Natural killer cell treated with Interleukin-12 subunit alpha and Interleukin-12 subunit beta and Interleukin-15 and Interleukin-18, amount 100 ng/mL, for 72 hours (primary cell): ENCODE data around the gene NECTIN1. TPM values are rescaled to one million over a fixed set of nuclear protein-coding genes. Genes with fewer than 3 reads are reported as not detected.

Experiments used
- ATAC-seq, 2 donors: fragments of 150-1000 bp; cut with Tn5 transposase in 1 of 2; sonication (Bioruptor Pico), chemical (Tn5 transposase) in 1 of 2; 2 replicates each; pipeline ENCODE4 v1.10.0; 2021
- DNase-seq: peaks from one replicate; pipeline ENCODE4 v3.0.0; 2022; ENCODE audit warnings: low spot score
- H3K27ac Mint-ChIP-seq, 2 donors: 1 replicate in 1 of 2; 2 replicates in 1 of 2; pipeline ENCODE4 v1.8.0; 2022; ENCODE audit warnings: mixed read lengths in 2 of 2, mild to moderate bottlenecking in 1 of 2, moderate library complexity in 1 of 2
- H3K27me3 Mint-ChIP-seq, 2 donors: 1 replicate in 1 of 2; 2 replicates in 1 of 2; pipeline ENCODE4 v1.8.0; 2022; ENCODE audit warnings: mixed read lengths in 2 of 2
- H3K36me3 Mint-ChIP-seq: one replicate; pipeline ENCODE4 v1.8.0; 2022; ENCODE audit warnings: mixed read lengths
- H3K4me1 Mint-ChIP-seq, 2 donors: 1 replicate in 1 of 2; 2 replicates in 1 of 2; pipeline ENCODE4 v1.8.0; 2022; ENCODE audit warnings: low read depth in 2 of 2, mixed read lengths in 2 of 2, mild to moderate bottlenecking in 1 of 2
- H3K4me3 Mint-ChIP-seq: one replicate; pipeline ENCODE4 v1.8.0; 2022; ENCODE audit warnings: mixed read lengths
- H3K9me3 Mint-ChIP-seq: 2 replicates; pipeline ENCODE4 v1.8.0; 2022; ENCODE audit warnings: mixed read lengths
- total RNA-seq, 2 donors: library from RNA; stranded (reverse); gene quantifications; one replicate each; pipeline ENCODE4 v1.2.3, GENCODE V29; 2022

The NECTIN1 gene
- total RNA-seq, 2 donors from 2014 or later: 2.3 to 2.6 TPM

DNA sequence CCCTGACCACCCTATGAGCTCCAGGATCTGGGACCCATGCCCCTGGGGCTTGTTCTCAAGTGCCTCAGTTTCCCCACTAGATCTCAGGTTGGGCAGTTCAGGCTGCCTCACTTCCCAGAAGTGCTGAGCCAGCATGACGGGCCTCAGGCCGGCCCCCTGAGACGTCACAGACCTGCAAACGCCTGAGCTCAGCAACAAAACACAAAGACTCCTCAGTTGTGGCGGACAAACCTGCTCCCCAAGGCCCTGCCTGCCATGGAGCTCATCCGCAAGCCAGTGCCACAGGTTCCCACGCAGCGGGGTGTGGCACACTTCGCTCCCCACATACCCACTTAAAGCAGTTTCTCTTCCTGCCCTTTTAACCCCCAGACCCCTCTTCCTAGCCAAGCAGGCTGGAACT is 45.2 kb downstream of the NECTIN1 start:
- Mint-ChIP-seq H3K9me3 (no peaks in the 10 kb centered on the region), H3K27me3 (peaks cover 39 to 56% of the 10 kb centered on the region in 2 donors), H3K4me3 (peak overlapping the region; percentile 63), H3K27ac (no peak overlapping the region), H3K36me3 (no peaks in the 10 kb centered on the region), H3K4me1 (peaks cover 43 to 44% of the 10 kb centered on the region in 2 donors)
- DNase-seq (no peak), ATAC-seq (no peak)

DNA sequence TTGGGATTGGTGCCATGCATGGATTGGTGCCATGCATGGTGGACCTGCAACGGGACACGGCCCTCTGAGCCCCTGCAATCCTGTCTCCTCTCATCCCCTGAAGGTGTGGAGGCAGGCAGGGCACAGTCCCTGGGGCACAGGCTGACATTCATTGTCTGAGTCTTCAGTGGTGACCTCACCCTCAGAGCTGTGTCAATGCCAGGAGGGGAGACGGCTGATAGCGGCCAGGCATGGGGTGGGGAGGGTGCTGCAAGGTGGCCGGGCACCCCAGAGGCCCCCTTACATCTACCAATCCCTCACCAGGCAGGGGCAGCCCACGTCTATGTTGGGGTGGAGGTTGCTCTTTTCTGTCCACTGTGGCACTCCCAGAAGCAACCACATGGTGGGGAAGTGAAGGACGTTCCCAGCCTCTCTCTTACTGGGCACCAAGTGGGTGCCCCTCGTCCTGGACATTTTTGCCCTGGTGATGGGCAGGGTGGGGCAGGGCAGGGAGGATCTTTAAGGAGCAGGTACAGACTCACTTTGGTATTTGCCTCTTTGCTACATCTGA is 47.6 kb downstream of the NECTIN1 start:
- Mint-ChIP-seq H3K27me3 (peaks cover 21 to 42% of the 10 kb centered on the region in 2 donors), H3K9me3 (no peaks in the 10 kb centered on the region), H3K4me3 (no peak overlapping the region), H3K36me3 (no peaks in the 10 kb centered on the region), H3K27ac (no peak overlapping the region), H3K4me1 (peaks cover 33 to 34% of the 10 kb centered on the region in 2 donors)
- DNase-seq (no peak), ATAC-seq (no peak)

DNA sequence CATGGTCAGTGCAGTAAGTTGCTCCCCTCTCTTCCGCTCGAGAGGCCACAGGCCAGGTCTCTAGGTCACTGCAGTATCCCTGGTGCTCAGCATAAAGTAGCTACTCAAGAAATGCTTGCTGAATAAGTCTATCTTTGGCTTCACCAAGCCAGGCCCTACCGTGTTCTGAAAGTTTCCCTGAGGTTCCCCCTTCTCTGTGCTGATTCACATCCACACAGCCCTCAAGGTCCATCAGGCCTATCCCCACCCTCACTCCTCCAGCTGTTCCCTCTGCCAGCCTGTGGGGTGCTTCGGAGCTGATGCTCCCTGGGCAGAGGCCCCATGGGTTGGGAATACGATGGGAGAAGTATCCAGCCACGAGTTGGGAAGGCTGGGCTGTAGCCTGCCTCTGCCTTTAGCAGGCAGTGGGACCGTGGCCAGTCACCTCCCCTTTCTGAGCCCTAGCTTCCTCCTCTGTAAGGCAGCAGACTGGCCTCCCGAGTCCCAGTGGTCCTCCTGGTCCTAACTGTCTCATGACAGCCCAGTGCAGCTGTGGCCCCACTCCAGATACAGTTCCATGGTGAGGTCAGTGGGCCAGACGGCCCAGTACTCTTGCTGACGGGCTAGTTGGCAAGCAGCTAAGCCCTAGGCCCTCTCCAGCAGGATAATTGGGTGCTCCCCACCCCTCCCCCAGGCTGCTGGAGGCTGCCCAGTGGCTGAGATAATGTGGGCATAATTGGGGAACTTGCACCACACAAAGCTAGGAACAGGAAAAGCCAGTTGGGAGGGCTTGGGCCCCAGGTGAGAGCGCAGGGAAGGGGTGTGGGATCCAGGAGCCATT is 48.2 kb downstream of the NECTIN1 start:
- Mint-ChIP-seq H3K4me3 (no peak overlapping the region), H3K9me3 (no peaks in the 10 kb centered on the region), H3K4me1 (peaks cover 26 to 27% of the 10 kb centered on the region in 2 donors), H3K36me3 (no peaks in the 10 kb centered on the region), H3K27ac (no peak overlapping the region), H3K27me3 (peaks cover 14 to 37% of the 10 kb centered on the region in 2 donors)
- DNase-seq (no peak), ATAC-seq (no peak)

DNA sequence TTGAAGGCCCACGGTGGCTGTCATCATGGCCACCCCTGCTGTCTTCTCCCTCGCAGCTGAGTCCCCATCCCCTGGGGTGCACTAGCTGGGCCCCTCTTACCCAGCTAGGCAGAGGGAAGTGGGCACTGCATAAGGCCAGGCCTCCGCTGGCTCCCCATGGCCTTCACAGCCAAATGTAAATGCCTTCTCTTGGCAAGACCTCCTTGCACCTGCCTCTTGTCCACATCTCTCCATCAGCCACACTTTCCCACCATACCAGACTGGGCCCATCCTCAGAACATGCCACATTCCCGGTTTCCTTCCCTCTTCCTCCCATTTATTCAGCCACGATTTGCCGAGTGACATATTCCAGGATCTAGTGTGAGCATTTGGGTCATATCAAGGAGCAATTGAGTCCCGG is 49.7 kb downstream of the NECTIN1 start:
- ATAC-seq: no peak
- Mint-ChIP-seq H3K27me3 (peaks cover 12 to 42% of the 10 kb centered on the region in 2 donors), H3K4me3 (no peak overlapping the region), H3K4me1 (peaks cover 23 to 25% of the 10 kb centered on the region in 2 donors), H3K36me3 (no peaks in the 10 kb centered on the region), H3K27ac (no peak overlapping the region), H3K9me3 (no peaks in the 10 kb centered on the region)
- no peak for DNase-seq

DNA sequence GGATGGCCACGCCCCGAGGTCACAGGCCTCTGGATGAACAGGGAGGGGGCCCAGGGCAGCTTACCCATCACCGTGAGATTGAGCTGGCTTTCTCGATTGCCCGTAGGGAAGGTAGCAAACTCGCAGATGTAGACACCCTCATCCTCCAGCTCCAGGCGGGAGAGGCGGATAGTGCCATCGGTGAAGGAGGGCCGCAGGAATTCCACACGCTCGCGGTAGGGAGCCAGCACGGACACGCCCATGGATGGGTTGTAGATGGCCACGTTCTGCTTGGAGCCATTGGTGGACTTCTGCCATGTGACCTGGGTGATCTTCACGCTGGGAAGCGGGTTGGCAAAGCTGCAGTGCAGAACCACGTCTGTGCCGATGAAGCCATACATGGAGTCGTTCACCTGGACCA is 50.6 kb downstream of the NECTIN1 start:
- no peaks in the 10 kb centered on the region for H3K36me3 Mint-ChIP-seq
- ATAC-seq (no peak), DNase-seq (no peak)
- no peak overlapping the region for H3K4me3 Mint-ChIP-seq
- H3K27me3 Mint-ChIP-seq: peaks cover 12 to 49% of the 10 kb centered on the region in 2 donors
- no peaks in the 10 kb centered on the region for H3K9me3 Mint-ChIP-seq
- peaks cover 22 to 25% of the 10 kb centered on the region in 2 donors for H3K4me1 Mint-ChIP-seq
- no peak overlapping the region for H3K27ac Mint-ChIP-seq

DNA sequence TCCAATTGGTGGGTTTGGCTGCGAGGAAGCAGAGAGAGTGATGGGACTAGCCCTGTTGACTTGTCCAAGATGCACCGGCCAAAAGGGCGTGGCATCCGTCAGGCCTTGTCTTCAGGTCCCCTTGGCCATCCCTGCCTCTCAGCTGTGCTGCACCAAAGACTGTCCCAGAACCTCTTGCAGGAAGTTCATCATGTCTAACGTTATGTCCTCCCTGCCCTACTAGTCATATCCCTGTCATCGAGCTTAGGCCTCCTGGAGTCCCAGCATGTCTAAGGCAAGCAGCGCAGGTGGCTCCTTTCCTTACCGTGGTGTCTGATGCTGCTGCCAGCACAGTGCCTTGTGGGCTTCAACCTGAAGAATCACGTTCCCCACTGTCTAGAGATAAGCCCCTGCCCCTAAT is 51.2 kb downstream of the NECTIN1 start:
- H3K27ac Mint-ChIP-seq: no peak overlapping the region
- no peak for ATAC-seq

DNA sequence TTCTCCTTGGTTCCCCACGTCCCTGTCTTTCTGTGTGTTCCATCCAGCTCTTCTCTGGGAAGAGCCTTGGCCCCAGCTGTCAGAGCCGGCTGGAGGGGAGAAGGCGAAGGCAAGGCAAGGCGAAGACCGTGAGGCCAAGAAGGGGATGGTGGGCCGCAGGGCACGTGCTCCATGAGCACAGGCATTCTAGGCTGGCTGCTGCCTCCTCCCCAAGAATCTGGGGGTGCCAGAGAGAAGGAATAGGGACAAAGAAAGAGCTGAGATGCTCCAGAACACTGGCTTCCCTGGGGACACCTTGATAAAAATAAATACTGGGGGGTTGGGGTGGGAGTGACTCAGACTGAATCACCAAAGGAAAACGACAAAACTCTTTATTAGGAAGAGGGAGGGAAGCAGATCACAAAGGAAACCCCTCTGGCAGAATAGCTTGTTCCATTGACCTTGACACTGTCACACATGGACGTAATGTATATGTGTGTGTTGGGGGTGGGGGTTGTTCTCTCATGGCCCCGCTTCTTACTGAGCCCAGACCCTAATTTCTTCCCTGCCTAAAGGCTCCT is 52.5 kb downstream of the NECTIN1 start:
- no peak overlapping the region for H3K27ac Mint-ChIP-seq
- no peak overlapping the region for H3K4me3 Mint-ChIP-seq
- H3K27me3 Mint-ChIP-seq: peaks cover 0 to 41% of the 10 kb centered on the region in 2 donors
- H3K9me3 Mint-ChIP-seq: no peaks in the 10 kb centered on the region
- no peaks in the 10 kb centered on the region for H3K36me3 Mint-ChIP-seq
- peaks cover 20 to 21% of the 10 kb centered on the region in 2 donors for H3K4me1 Mint-ChIP-seq
- DNase-seq: no peak
- ATAC-seq: no peak

More for the DNA sequence above, 51.2 kb downstream of the NECTIN1 start:
- peaks cover 21 to 24% of the 10 kb centered on the region in 2 donors for H3K4me1 Mint-ChIP-seq
- H3K36me3 Mint-ChIP-seq: no peaks in the 10 kb centered on the region
- H3K9me3 Mint-ChIP-seq: no peaks in the 10 kb centered on the region
- H3K4me3 Mint-ChIP-seq: no peak overlapping the region
- no peak for DNase-seq
- peaks cover 9 to 47% of the 10 kb centered on the region in 2 donors for H3K27me3 Mint-ChIP-seq

DNA sequence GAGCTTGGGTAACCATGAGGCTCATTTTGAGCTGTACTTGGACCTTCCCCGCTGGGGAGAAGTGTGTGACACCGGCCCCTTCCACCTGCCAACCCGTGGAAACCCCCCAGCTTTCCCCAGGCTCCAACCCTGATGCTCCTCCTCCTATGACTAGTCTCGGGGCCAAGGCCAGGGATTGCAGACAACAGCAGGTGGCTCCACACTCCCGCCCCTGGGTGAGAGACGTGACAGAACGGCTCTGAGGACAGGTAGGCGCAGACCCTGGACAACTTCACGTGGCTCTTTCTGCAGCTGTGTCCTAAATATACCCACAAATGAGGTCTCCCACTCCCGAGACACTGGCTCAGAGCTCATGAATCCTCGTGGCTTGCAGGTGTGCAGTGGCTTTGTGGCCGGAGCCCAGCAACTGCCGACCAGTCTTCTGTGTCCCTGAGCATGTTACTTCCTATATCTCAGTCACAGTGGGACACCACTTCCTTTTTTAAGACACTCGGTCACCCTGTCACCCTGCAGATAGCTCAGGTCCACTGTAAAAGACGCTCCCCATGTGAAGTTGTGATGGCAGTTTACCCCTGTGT is 55.2 kb downstream of the NECTIN1 start:
- Mint-ChIP-seq H3K9me3 (no peaks in the 10 kb centered on the region), H3K4me1 (peaks cover 17 to 20% of the 10 kb centered on the region in 2 donors), H3K4me3 (peak overlapping the region; percentile 73), H3K27me3 (peaks cover 7 to 33% of the 10 kb centered on the region in 2 donors), H3K36me3 (no peaks in the 10 kb centered on the region), H3K27ac (peak overlapping the region in 1 of 2 donors; percentile 56)
- ATAC-seq: peak; percentile 87 to 91
- peak; percentile 78 for DNase-seq

DNA sequence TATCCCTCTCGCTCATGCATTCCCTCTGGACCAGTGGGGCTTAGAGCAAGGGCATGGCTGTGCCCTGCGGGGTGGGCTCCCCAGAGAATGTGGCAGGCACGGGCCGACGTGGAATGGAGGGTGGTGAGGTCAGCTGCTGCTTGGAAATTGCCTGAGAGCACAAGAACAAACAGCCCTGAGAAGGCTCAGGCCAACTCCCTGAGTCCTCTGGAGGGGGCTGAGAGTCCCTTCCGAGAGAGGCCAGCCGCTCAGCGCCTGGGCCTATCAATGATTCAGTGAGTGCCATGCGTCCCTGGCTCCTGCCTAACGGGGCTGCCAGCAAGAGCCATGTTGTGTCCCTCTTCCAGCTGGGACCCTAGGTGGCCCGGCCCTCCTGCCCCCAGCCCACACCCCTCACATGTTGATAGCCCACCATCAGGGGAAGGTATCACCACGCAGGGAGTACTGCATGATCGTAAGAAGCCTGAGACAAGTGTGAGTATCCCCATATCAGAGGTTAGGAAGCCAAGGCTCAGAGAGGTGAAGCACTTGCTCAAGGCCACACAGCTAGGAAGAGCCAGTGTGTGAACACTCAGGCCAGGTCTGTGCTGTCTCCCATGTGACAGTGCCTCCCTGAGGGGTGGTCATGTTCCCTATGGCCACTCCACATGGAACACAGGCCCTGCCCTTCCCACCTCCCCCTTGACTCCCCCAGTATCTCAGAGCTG is 55.8 kb downstream of the NECTIN1 start:
- Mint-ChIP-seq H3K4me1 (peaks cover 17 to 20% of the 10 kb centered on the region in 2 donors), H3K36me3 (no peaks in the 10 kb centered on the region), H3K27ac (peak overlapping the region in 1 of 2 donors; percentile 56), H3K27me3 (peaks cover 14 to 39% of the 10 kb centered on the region in 2 donors), H3K4me3 (peak overlapping the region; percentile 73), H3K9me3 (no peaks in the 10 kb centered on the region)
- DNase-seq: no peak
- no peak for ATAC-seq

DNA sequence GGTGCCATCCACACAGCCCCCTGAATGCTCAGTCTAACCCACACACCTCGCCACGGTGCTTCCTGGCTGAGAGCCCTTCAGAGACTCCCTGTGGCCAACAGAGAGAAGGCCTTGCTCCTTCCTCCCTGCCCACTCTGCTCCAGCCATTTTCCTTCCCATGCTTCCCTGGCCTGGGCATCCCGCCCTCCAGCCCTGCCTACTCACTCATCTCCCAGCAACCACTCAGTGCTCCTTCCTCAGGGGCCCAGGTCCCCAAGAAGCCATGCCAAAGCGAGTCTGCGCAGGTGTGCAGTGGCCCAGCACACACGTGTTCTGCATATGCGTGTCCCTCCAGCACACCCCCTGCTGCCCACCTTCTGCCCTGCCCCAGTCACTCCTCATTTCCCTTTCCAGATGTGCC is 56.4 kb downstream of the NECTIN1 start:
- Mint-ChIP-seq H3K4me3 (no peak overlapping the region), H3K27me3 (peaks cover 20 to 41% of the 10 kb centered on the region in 2 donors), H3K4me1 (peaks cover 17 to 20% of the 10 kb centered on the region in 2 donors), H3K27ac (no peak overlapping the region), H3K9me3 (no peaks in the 10 kb centered on the region), H3K36me3 (no peaks in the 10 kb centered on the region)
- DNase-seq (no peak), ATAC-seq (no peak)

DNA sequence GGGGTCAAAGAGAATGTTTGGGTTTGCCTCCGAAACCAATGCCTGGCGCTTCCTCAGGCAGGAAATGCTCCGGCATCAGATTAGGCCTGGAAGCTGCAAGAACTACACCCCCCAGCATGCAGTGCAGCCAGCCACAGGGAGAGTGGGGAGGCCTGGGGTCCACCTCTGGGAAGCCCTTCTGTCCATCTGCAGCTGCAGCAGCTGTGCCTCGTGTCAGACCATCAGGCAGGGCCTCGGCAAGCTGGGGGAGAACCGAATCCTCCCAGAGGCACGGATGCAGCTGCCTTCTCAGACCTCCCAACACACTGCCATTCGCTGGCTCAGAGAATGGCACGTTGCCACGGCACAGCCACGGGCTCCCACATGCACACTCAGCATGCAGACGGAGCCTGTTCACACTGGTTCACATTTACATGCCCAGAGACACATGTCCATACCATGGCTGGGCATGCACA is 57.4 kb downstream of the NECTIN1 start:
- H3K27me3 Mint-ChIP-seq: peaks cover 21 to 37% of the 10 kb centered on the region in 2 donors
- H3K4me3 Mint-ChIP-seq: no peak overlapping the region
- no peaks in the 10 kb centered on the region for H3K9me3 Mint-ChIP-seq
- peaks cover 17 to 20% of the 10 kb centered on the region in 2 donors for H3K4me1 Mint-ChIP-seq
- no peak overlapping the region for H3K27ac Mint-ChIP-seq
- no peak for ATAC-seq
- DNase-seq: no peak
- H3K36me3 Mint-ChIP-seq: no peaks in the 10 kb centered on the region

DNA sequence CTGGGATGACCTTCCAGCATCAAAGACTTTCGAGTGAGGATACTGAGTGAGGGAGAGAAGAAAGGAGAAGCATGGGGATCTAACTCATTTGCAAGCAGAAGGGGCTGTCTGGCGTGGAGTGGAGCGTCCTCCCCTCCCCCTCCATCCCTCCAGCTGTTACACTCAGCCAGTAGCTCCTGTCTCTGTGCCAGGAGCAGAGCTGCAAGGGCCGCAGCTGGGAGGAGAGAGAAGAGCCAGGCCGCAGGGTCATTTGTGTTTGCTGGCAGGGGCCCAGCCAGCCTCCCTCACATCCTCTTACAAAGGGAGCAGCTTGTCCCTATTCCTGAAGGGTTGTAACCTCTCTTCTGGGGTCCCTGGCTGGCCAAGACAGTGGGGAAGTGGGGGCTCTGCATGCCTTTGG is 57.9 kb downstream of the NECTIN1 start:
- peaks cover 21 to 36% of the 10 kb centered on the region in 2 donors for H3K27me3 Mint-ChIP-seq
- no peak for DNase-seq
- no peaks in the 10 kb centered on the region for H3K9me3 Mint-ChIP-seq
- H3K4me1 Mint-ChIP-seq: peaks cover 17 to 20% of the 10 kb centered on the region in 2 donors
- no peaks in the 10 kb centered on the region for H3K36me3 Mint-ChIP-seq
- ATAC-seq: no peak
- H3K4me3 Mint-ChIP-seq: no peak overlapping the region
- H3K27ac Mint-ChIP-seq: no peak overlapping the region

DNA sequence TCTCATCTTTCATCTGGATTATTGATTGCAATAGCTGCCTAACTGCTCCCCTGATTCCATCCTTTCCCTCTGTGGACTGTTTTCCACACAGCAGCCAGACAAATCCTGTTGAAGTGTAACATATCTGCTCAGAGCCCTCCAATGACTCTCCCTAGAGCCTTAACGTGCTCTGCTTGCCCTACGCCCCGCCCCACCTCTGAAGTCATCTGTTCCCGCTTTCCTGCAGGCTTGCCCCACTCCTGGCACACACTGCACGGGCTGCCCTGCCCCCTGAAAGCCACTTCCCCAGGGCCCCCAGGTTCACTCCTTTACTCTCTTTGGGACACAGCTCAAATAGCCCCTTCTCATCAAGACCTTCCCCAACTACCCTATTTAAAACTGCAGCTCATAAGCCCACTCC is 59.5 kb downstream of the NECTIN1 start:
- H3K4me3 Mint-ChIP-seq: no peak overlapping the region
- DNase-seq (no peak), ATAC-seq (no peak)
- H3K36me3 Mint-ChIP-seq: no peaks in the 10 kb centered on the region
- H3K4me1 Mint-ChIP-seq: peaks cover 13 to 15% of the 10 kb centered on the region in 2 donors
- H3K27me3 Mint-ChIP-seq: peaks cover 21 to 33% of the 10 kb centered on the region in 2 donors
- no peaks in the 10 kb centered on the region for H3K9me3 Mint-ChIP-seq
- no peak overlapping the region for H3K27ac Mint-ChIP-seq
